GM12801 (cell line): ENCODE data around the gene RALGPS1.

ENCODE experiments used
- CTCF ChIP-seq: IDR thresholded peaks from one replicate; pipeline ENCODE4 v1.5.1; 2011; ENCODE audit warnings: control low read depth; ENCODE audit not compliant: insufficient read length; ENCODE audit errors: extremely low read depth

The RALGPS1 gene

GRCh38 chr9:127107929-127108876 lies 193.6 kb downstream of the RALGPS1 start:
- no peak for TF ChIP-seq CTCF

GRCh38 chr9:127109212-127109711 lies 194.7 kb downstream of the RALGPS1 start:
- no peak for TF ChIP-seq CTCF

- no peak for TF ChIP-seq CTCF
Observed at GRCh38 chr9:127112056-127112455, 197.5 kb downstream of the RALGPS1 start.

- no peak for TF ChIP-seq CTCF
Observed at GRCh38 chr9:127112735-127113161, 198.2 kb downstream of the RALGPS1 start.

- TF ChIP-seq CTCF, result no peak
Observed at GRCh38 chr9:127113191-127113972, 198.8 kb downstream of the RALGPS1 start.

GRCh38 chr9:127114606-127115005 lies 200.0 kb downstream of the RALGPS1 start:
- TF ChIP-seq CTCF, result no peak

DNA sequence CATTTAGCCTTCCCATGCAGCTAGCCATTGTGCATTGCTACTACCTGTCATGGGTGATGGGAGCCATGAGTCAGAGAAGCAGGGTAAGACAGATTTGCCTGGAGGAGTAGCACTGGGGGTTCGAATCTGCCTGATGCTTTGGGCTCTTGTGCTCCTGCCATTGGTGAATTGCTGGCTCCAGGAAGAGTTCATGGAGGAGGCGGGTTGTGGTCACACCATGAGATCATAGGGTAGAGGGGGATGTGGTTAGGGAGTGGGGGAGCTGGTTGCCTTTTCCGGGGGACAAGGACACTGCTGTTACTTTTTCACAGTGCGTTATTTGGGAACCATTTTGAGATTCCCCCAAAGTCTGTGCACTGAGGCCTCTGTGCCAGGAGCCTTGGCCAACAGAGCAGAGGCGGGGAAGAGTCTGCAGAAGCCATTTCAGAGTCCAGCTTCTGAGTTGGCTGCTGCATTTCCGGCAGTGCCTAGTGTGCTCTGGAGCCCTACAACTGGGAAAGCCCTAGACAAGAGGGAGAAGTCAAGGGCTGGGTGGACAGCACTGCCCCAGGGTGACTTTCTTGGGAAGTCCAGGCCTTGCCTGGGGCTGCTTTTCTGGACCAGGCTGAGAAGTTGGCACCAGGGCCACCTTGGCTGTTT lies 201.6 kb downstream of the RALGPS1 start:
- TF ChIP-seq CTCF, result no peak
